NCI-H2171 (cell line): Measurements from ENCODE around the gene KCNMB1.

Experiments used
- DNase-seq: peaks from one replicate; lab custom pipeline; 2025; lab: John Stamatoyannopoulos, UW

KCNMB1 gene

GRCh38 chr5:170388818-170389549, at the start of gene KCNMB1:
TSS of gene KCNMB1 (minus strand) at chr5:170389367. CDS start at chr5:170385447, 3,920 bp downstream.
- DNase-seq, result peak; percentile 31

- no peak for DNase-seq
Observed at GRCh38 chr5:170438581-170438980, 49.4 kb upstream of the KCNMB1 start.

GRCh38 chr5:170437621-170438375, 48.6 kb upstream of the KCNMB1 start:
- DNase-seq, result no peak

- DNase-seq, result no peak
Observed at GRCh38 chr5:170436335-170436734, 47.2 kb upstream of the KCNMB1 start.

GRCh38 chr5:170434966-170435605, 45.9 kb upstream of the KCNMB1 start:
- DNase-seq, result peak; percentile 3

GRCh38 chr5:170432669-170433068, 43.5 kb upstream of the KCNMB1 start:
- no peak for DNase-seq

- DNase-seq, result no peak
Observed at GRCh38 chr5:170431571-170431970, 42.4 kb upstream of the KCNMB1 start.

- DNase-seq, result peak; percentile 29
Observed at GRCh38 chr5:170430866-170431437, 41.8 kb upstream of the KCNMB1 start.

- no peak for DNase-seq
Observed at GRCh38 chr5:170430256-170430655, 41.1 kb upstream of the KCNMB1 start.

- DNase-seq, result no peak
Observed at GRCh38 chr5:170429014-170429413, 39.8 kb upstream of the KCNMB1 start.

- DNase-seq, result peak; percentile 68
Observed at GRCh38 chr5:170427672-170428236, 38.6 kb upstream of the KCNMB1 start.

- no peak for DNase-seq
Observed at GRCh38 chr5:170426786-170427185, 37.6 kb upstream of the KCNMB1 start.

- no peak for DNase-seq
Observed at GRCh38 chr5:170426149-170426767, 37.1 kb upstream of the KCNMB1 start.

- no peak for DNase-seq
Observed at GRCh38 chr5:170425731-170426130, 36.6 kb upstream of the KCNMB1 start.

GRCh38 chr5:170424629-170425028, 35.5 kb upstream of the KCNMB1 start:
- no peak for DNase-seq

- DNase-seq, result no peak
Observed at GRCh38 chr5:170423692-170424091, 34.5 kb upstream of the KCNMB1 start.

GRCh38 chr5:170421826-170422225, 32.7 kb upstream of the KCNMB1 start:
- no peak for DNase-seq

- DNase-seq, result no peak
Observed at GRCh38 chr5:170420806-170421412, 31.7 kb upstream of the KCNMB1 start.

GRCh38 chr5:170419643-170420042, 30.5 kb upstream of the KCNMB1 start:
- DNase-seq, result no peak

- DNase-seq, result no peak
Observed at GRCh38 chr5:170418736-170419135, 29.6 kb upstream of the KCNMB1 start.

- DNase-seq, result no peak
Observed at GRCh38 chr5:170416526-170416925, 27.4 kb upstream of the KCNMB1 start.
